NCI-H524 treated with DMSO at 0.1 percent for 48 hours (cell line): ENCODE measurements around the gene ADSL.

Source experiments
- DNase-seq: peaks from one replicate; lab custom pipeline; 2025; lab: John Stamatoyannopoulos, UW

The ADSL gene

GRCh38 chr22:40418366-40419201 lies 72.3 kb downstream of the ADSL start:
- peak; percentile 92 for DNase-seq

GRCh38 chr22:40419718-40420117 lies 73.4 kb downstream of the ADSL start:
- no peak for DNase-seq

- DNase-seq, result no peak
Observed at GRCh38 chr22:40420341-40421081, 74.2 kb downstream of the ADSL start.

GRCh38 chr22:40421082-40421350 lies 74.7 kb downstream of the ADSL start:
- DNase-seq, result no peak

GRCh38 chr22:40421941-40422340 lies 75.6 kb downstream of the ADSL start:
- no peak for DNase-seq

GRCh38 chr22:40422558-40423309 lies 76.4 kb downstream of the ADSL start:
- DNase-seq, result no peak

- DNase-seq, result no peak
Observed at GRCh38 chr22:40423310-40423688, 77.0 kb downstream of the ADSL start.

- DNase-seq, result no peak
Observed at GRCh38 chr22:40423882-40424640, 77.8 kb downstream of the ADSL start.

- no peak for DNase-seq
Observed at GRCh38 chr22:40425082-40425481, 78.8 kb downstream of the ADSL start.

- DNase-seq, result no peak
Observed at GRCh38 chr22:40426594-40427333, 80.5 kb downstream of the ADSL start.

GRCh38 chr22:40428796-40429195 lies 82.5 kb downstream of the ADSL start:
- DNase-seq, result no peak

GRCh38 chr22:40429481-40429880 lies 83.2 kb downstream of the ADSL start:
- DNase-seq, result no peak

GRCh38 chr22:40430991-40431390 lies 84.7 kb downstream of the ADSL start:
- DNase-seq, result no peak

- no peak for DNase-seq
Observed at GRCh38 chr22:40432157-40432556, 85.9 kb downstream of the ADSL start.

- no peak for DNase-seq
Observed at GRCh38 chr22:40432625-40433024, 86.3 kb downstream of the ADSL start.

- DNase-seq, result no peak
Observed at GRCh38 chr22:40433416-40434090, 87.3 kb downstream of the ADSL start.

- no peak for DNase-seq
Observed at GRCh38 chr22:40434106-40434505, 87.8 kb downstream of the ADSL start.

- DNase-seq, result no peak
Observed at GRCh38 chr22:40434745-40435144, 88.4 kb downstream of the ADSL start.

- DNase-seq, result no peak
Observed at GRCh38 chr22:40436505-40437431, 90.5 kb downstream of the ADSL start.
